ENCODE results near the gene SH2D1A.

DNA sequence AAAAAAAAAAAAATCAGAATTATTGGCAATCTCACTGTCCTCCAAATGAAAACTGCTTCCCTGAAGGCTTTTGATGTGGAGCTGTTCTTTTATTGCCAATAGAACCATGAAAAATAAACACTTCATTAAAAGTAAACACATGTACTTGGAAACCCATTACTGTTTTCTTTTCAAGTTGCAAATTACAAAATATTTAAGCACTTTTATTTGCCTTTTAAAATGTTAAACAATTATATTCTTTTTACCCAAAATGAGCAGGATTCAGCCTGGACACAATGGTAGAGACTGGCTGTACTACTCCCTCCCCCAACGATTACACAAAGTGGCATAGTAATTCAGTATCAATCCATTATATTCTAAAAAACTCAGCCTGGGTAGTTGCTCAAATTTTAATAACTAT lies 60.9 kb downstream of the SH2D1A start:
- TF ChIP-seq, protein P1, sequence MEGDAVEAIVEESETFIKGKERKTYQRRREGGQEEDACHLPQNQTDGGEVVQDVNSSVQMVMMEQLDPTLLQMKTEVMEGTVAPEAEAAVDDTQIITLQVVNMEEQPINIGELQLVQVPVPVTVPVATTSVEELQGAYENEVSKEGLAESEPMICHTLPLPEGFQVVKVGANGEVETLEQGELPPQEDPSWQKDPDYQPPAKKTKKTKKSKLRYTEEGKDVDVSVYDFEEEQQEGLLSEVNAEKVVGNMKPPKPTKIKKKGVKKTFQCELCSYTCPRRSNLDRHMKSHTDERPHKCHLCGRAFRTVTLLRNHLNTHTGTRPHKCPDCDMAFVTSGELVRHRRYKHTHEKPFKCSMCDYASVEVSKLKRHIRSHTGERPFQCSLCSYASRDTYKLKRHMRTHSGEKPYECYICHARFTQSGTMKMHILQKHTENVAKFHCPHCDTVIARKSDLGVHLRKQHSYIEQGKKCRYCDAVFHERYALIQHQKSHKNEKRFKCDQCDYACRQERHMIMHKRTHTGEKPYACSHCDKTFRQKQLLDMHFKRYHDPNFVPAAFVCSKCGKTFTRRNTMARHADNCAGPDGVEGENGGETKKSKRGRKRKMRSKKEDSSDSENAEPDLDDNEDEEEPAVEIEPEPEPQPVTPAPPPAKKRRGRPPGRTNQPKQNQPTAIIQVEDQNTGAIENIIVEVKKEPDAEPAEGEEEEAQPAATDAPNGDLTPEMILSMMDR (IDR thresholded peaks at IDR 0.05), result no peak
- TF ChIP-seq EZH2 (IDR thresholded peaks at IDR 0.05; ENCODE audit: borderline replicate concordance, insufficient read depth, low read depth, low read length, poor library complexity, severe bottlenecking), result no peak
